CD14-positive monocyte (primary cell): Measurements from ENCODE around the gene GBX2. TPM values are rescaled to one million over a fixed set of nuclear protein-coding genes. Genes with fewer than 3 reads are reported as not detected.
A peak's percentile ranks its signal among the peaks of the same experiment; 100 is the strongest.

Experiments used
- DNase-seq, 3 donors: peaks; one replicate each; pipeline ENCODE4 v3.0.0-alpha.2; 2011 to 2022
- H2AFZ ChIP-seq: 2 replicates; pipeline ENCODE4 v1.6.0; 2012; ENCODE audit warnings: mild to moderate bottlenecking, low read depth, low read length, inconsistent platforms; ENCODE audit not compliant: insufficient read depth, poor library complexity, severe bottlenecking
- H3K27ac ChIP-seq, 2 donors: 1 replicate in 1 of 2; 2 replicates in 1 of 2; pipeline ENCODE4 v1.5.1; 2012 to 2013; ENCODE audit warnings: low read length in 2 of 2, control low read depth in 1 of 2, inconsistent platforms in 1 of 2, low read depth in 1 of 2, mild to moderate bottlenecking in 1 of 2
- H3K27me3 ChIP-seq, 2 donors: one replicate each; pipeline versions ENCODE4 v1.6.0 to v1.6.1; 2011 to 2013; ENCODE audit warnings: low read length in 2 of 2; ENCODE audit not compliant: control insufficient read depth in 2 of 2, insufficient read depth in 2 of 2
- H3K36me3 ChIP-seq, 2 donors: replicated peaks in 1 of 2; 1 replicate in 1 of 2; 2 replicates in 1 of 2; pipeline versions ENCODE4 v1.5.1 to v1.6.1; 2012 to 2013; ENCODE audit warnings: low read length in 2 of 2, control low read depth in 1 of 2, inconsistent platforms in 1 of 2, mild to moderate bottlenecking in 1 of 2; ENCODE audit not compliant: insufficient read depth in 2 of 2, control insufficient read depth in 1 of 2
- H3K4me1 ChIP-seq, 2 donors: 1 replicate in 1 of 2; 2 replicates in 1 of 2; pipeline versions ENCODE4 v1.5.1 to v1.6.1; 2012 to 2013; ENCODE audit warnings: low read length in 2 of 2, control low read depth in 1 of 2, inconsistent platforms in 1 of 2, mild to moderate bottlenecking in 1 of 2, moderate library complexity in 1 of 2; ENCODE audit not compliant: insufficient read depth in 2 of 2, control insufficient read depth in 1 of 2
- H3K4me2 ChIP-seq: replicated peaks from 2 replicates; pipeline ENCODE3; 2012; ENCODE audit warnings: low read length, moderate library complexity, mild to moderate bottlenecking; ENCODE audit not compliant: poor library complexity, severe bottlenecking; ENCODE audit errors: extremely low read depth
- H3K4me3 ChIP-seq, 3 experiments: fragments of 200-600 bp in 1 of 3; sonication (generic) in 1 of 3; replicated peaks in 1 of 3; 1 replicate in 2 of 3; 2 replicates in 1 of 3; pipeline ENCODE4 v1.5.1; 2011 to 2013; ENCODE audit warnings: low read length in 3 of 3, mild to moderate bottlenecking in 3 of 3, control low read depth in 2 of 3, low read depth in 2 of 3, inconsistent platforms in 1 of 3, moderate library complexity in 1 of 3
- H3K79me2 ChIP-seq: 2 replicates; pipeline ENCODE4 v1.6.0; 2012; ENCODE audit warnings: mild to moderate bottlenecking, control low read depth, inconsistent platforms, low read length, moderate library complexity; ENCODE audit not compliant: insufficient read depth
- H3K9ac ChIP-seq: 2 replicates; pipeline ENCODE4 v1.6.0; 2017; ENCODE audit warnings: low read length, mild to moderate bottlenecking; ENCODE audit not compliant: insufficient read depth, poor library complexity, severe bottlenecking
- H3K9me3 ChIP-seq, 2 donors: replicated peaks in 1 of 2; 1 replicate in 1 of 2; 2 replicates in 1 of 2; pipeline versions ENCODE4 v1.5.1 to v1.6.1; 2012 to 2013; ENCODE audit warnings: low read length in 2 of 2, control low read depth in 1 of 2; ENCODE audit not compliant: control insufficient read depth in 1 of 2, insufficient read depth in 1 of 2
- H4K20me1 ChIP-seq: 2 replicates; pipeline ENCODE4 v1.6.0; 2012; ENCODE audit warnings: mild to moderate bottlenecking, low read length, control low read depth, moderate library complexity; ENCODE audit not compliant: insufficient read depth
- H3K27ac Mint-ChIP-seq, 7 donors: one replicate each; pipeline ENCODE4 v1.8.0; 2020; ENCODE audit warnings: mild to moderate bottlenecking in 7 of 7, mixed read lengths in 7 of 7, moderate library complexity in 6 of 7, inconsistent platforms in 2 of 7
- H3K27me3 Mint-ChIP-seq, 3 donors: one replicate each; pipeline ENCODE4 v1.8.0; 2021 to 2022; ENCODE audit warnings: low read depth in 3 of 3, mild to moderate bottlenecking in 3 of 3, mixed read lengths in 3 of 3, moderate library complexity in 3 of 3, inconsistent platforms in 1 of 3
- H3K36me3 Mint-ChIP-seq, 2 donors: one replicate each; pipeline ENCODE4 v1.8.0; 2020; ENCODE audit warnings: mixed read lengths in 2 of 2, inconsistent platforms in 1 of 2, mild to moderate bottlenecking in 1 of 2
- H3K4me1 Mint-ChIP-seq: one replicate; pipeline ENCODE4 v1.8.0; 2020; ENCODE audit warnings: mild to moderate bottlenecking, mixed read lengths
- H3K4me3 Mint-ChIP-seq, 2 donors: one replicate each; pipeline ENCODE4 v1.8.0; 2020; ENCODE audit warnings: mild to moderate bottlenecking in 2 of 2, mixed read lengths in 2 of 2, moderate library complexity in 1 of 2
- H3K9me3 Mint-ChIP-seq, 7 donors: one replicate each; pipeline ENCODE4 v1.8.0; 2020 to 2022; ENCODE audit warnings: mixed read lengths in 7 of 7, mild to moderate bottlenecking in 6 of 7, moderate library complexity in 6 of 7, inconsistent platforms in 2 of 7
- WGBS: methylation state at CpG from one replicate; pipeline ENCODE4 v1.1.5; 2013; ENCODE audit warnings: missing lambda C conversion rate; ENCODE audit not compliant: insufficient coverage; 5-methylcytosine and 5-hydroxymethylcytosine counted together
- intact Hi-C, 2 donors: fragments of 100-400 bp; cut with micrococcal nuclease; formaldehyde crosslinking; loops; one replicate each; pipeline versions ENCODE4 v1.15.0 to v1.15.1; 2023
- polyA plus RNA-seq, 3 donors: library from polyadenylated mRNA; depleted of rRNA in 1 of 3; unstranded in 2 of 3; stranded (reverse) in 1 of 3; fragments of 300-500 nt in 2 of 3; fragments of >200 nt in 1 of 3; fragmentation: Illumina TruSeq in 2 of 3; gene quantifications; 1 replicate in 2 of 3; 2 replicates in 1 of 3; pipeline ENCODE4 v1.2.3, GENCODE V29; 2012 to 2021
- TF ChIP-seq, protein P1 (sequence below): fragments of 200-600 bp; IDR thresholded peaks from one replicate; pipeline ENCODE4 v1.8.0; 2022; ENCODE audit warnings: antibody characterized with exemption, mild to moderate bottlenecking

The GBX2 gene
- polyA plus RNA-seq, 3 donors = not detected

DNA sequence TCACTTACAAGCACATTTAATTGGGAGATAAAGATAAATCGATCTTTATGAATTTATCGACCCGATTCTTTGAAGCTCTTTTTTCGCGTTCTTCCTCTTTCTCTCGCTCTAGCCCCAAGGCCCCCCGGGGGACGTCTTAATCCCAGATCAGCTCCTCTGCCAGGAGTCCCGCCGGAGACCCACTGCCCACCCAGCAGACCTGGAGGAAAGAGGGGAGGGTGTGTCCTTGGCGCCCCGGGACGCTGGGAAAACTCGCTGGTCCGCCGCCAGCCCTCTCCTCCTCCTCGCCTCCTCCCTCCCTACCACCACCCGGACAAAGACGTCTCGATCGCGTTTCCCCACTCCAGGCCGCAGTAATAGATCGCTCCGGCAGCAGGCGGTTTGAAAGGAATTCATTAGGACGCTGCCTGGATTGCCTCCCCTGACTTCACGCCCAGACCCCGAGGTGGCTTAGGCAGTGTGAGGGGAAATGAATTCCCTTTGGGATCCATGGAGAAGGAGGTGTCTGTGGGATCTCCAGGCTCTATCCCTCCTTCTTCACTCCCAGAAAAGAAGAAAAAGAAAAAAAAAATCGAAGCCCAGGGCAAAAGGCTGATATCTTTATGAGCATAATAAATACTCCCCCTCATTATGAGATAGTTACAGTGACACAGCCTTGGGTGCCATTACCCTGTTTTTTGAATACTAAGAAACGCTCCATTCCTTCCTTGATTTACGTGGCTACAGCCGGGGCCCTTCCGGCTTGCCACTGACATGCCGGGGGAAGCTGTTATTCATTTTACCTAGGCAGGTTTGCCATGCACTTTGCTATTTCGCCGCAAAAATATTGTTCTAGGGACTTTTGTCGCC lies 1.8 kb upstream of the GBX2 start:
- peaks cover 81 to 95% (median 86%) of the 10 kb centered on the region in 3 donors for H3K27me3 Mint-ChIP-seq
- H3K27ac Mint-ChIP-seq = no peak overlapping the region
- Histone ChIP-seq H3K4me1 (no peaks in the 10 kb centered on the region), H3K36me3 (no peaks in the 10 kb centered on the region), H3K4me2 (no peak overlapping the region), H3K9me3 (peaks cover 0 to 64% of the 10 kb centered on the region in 2 donors), H4K20me1 (no peaks in the 10 kb centered on the region), H3K79me2 (no peaks in the 10 kb centered on the region), H3K27me3 (peaks cover 76 to 88% of the 10 kb centered on the region in 2 donors), H2AFZ (no peak overlapping the region), H3K27ac (no peak overlapping the region), H3K9ac (no peak overlapping the region), H3K4me3 (no peak overlapping the region)
- TF ChIP-seq, protein P1, sequence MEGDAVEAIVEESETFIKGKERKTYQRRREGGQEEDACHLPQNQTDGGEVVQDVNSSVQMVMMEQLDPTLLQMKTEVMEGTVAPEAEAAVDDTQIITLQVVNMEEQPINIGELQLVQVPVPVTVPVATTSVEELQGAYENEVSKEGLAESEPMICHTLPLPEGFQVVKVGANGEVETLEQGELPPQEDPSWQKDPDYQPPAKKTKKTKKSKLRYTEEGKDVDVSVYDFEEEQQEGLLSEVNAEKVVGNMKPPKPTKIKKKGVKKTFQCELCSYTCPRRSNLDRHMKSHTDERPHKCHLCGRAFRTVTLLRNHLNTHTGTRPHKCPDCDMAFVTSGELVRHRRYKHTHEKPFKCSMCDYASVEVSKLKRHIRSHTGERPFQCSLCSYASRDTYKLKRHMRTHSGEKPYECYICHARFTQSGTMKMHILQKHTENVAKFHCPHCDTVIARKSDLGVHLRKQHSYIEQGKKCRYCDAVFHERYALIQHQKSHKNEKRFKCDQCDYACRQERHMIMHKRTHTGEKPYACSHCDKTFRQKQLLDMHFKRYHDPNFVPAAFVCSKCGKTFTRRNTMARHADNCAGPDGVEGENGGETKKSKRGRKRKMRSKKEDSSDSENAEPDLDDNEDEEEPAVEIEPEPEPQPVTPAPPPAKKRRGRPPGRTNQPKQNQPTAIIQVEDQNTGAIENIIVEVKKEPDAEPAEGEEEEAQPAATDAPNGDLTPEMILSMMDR = no peak
- intact Hi-C loops = no loop called here
- peaks cover 0 to 26% (median 18%) of the 10 kb centered on the region in 7 donors for H3K9me3 Mint-ChIP-seq
- no peak for DNase-seq
- H3K4me1 Mint-ChIP-seq = peaks cover 8% of the 10 kb centered on the region
- 3% methylated on average over 10 of the region's 38 CpGs for WGBS
- H3K36me3 Mint-ChIP-seq = peaks cover 0 to 6% of the 10 kb centered on the region in 2 donors
- H3K4me3 Mint-ChIP-seq = peak overlapping the region in 1 of 2 donors; percentile 79

DNA sequence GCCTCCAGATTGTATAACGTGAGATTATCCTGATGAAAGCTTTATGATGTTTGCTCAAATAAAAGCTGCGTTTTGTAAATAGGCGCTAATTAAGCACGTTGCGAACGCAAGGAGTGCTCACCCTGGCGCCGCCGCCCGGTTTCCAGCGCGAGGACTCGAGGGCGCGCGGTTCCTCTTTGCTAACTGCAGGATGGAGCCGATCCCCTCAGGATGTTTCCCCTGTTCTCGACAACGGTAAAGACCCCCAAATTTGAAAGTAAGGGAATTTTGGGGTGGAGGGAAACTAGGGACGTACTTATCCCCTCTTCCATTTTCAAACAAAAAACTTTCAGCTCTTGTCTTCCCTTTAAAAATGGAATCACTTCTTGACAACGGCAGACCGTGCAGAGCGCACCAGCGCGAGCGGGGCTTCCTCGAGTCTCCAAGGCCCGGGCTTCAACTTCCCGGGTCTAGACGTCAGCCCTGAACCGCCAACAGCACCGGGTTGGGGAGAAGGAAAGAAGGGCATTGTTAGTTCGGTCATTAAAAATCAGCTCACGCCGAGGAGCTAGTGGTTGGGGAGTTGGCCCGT lies 1.1 kb upstream of the GBX2 start:
- TF ChIP-seq, protein P1 = no peak
- Histone ChIP-seq H3K27ac (no peak overlapping the region), H2AFZ (no peak overlapping the region), H4K20me1 (no peaks in the 10 kb centered on the region), H3K9me3 (peaks cover 0 to 59% of the 10 kb centered on the region in 2 donors), H3K27me3 (peaks cover 74 to 87% of the 10 kb centered on the region in 2 donors), H3K36me3 (no peaks in the 10 kb centered on the region), H3K4me3 (no peak overlapping the region), H3K4me2 (no peak overlapping the region), H3K4me1 (no peaks in the 10 kb centered on the region), H3K79me2 (no peaks in the 10 kb centered on the region), H3K9ac (no peak overlapping the region)
- Mint-ChIP-seq H3K36me3 (peaks cover 0 to 6% of the 10 kb centered on the region in 2 donors), H3K27ac (no peak overlapping the region), H3K4me1 (peaks cover 8% of the 10 kb centered on the region), H3K27me3 (peaks cover 78 to 95% (median 84%) of the 10 kb centered on the region in 3 donors), H3K4me3 (peak overlapping the region in 1 of 2 donors; percentile 79), H3K9me3 (peaks cover 0 to 29% (median 18%) of the 10 kb centered on the region in 7 donors)
- 3% methylated on average over 23 of the region's 36 CpGs for WGBS
- DNase-seq = no peak
- intact Hi-C loops = no loop called here
